Astrocyte of the spinal cord (primary cell): ENCODE data around the gene COL4A4.
"Not testable (repeated sequence)": the region's sequence is repeated elsewhere in the genome, so short reads cannot be mapped to it uniquely, and the experiment has no call there.

ENCODE experiments used
- DNase-seq: peaks from one replicate; pipeline ENCODE4 v3.0.0; 2011; ENCODE audit warnings: low read depth, low spot score
- H3K4me3 ChIP-seq: 2 replicates; pipeline ENCODE4 v1.5.1; 2011; ENCODE audit warnings: low read depth, mild to moderate bottlenecking, low read length, moderate library complexity
- CTCF ChIP-seq: IDR thresholded peaks from 2 replicates; pipeline ENCODE4 v1.5.1; 2012; ENCODE audit warnings: low read depth, mild to moderate bottlenecking, low read length, inconsistent platforms
- in situ Hi-C: cut with HindIII; loops from 2 replicates; pipeline ENCODE4 v1.10.0; 2017; ENCODE audit warnings: low sequenced_read_pairs

COL4A4 gene

GRCh38 chr2:227082286-227082685, 81.7 kb downstream of the COL4A4 start:
- no peak for TF ChIP-seq CTCF
- in situ Hi-C loops: no loop called here
- no peak overlapping the region for H3K4me3 ChIP-seq
- no peak for DNase-seq

GRCh38 chr2:227079726-227080125, 84.3 kb downstream of the COL4A4 start:
- in situ Hi-C loops: no loop called here
- no peak for TF ChIP-seq CTCF
- no peak overlapping the region for H3K4me3 ChIP-seq
- no peak for DNase-seq

- DNase-seq, in situ Hi-C loops, H3K4me3 ChIP-seq: not testable (repeated sequence)
Measured at GRCh38 chr2:227065065-227065464, 98.9 kb downstream of the COL4A4 start.

- in situ Hi-C loops: no loop called here
- no peak for TF ChIP-seq CTCF
- H3K4me3 ChIP-seq: no peak overlapping the region
- no peak for DNase-seq
Measured at GRCh38 chr2:227058888-227059399, 105.1 kb downstream of the COL4A4 start.

- no peak for TF ChIP-seq CTCF
- in situ Hi-C loops: no loop called here
- no peak for DNase-seq
- no peak overlapping the region for H3K4me3 ChIP-seq
Measured at GRCh38 chr2:227057743-227058447, 106.1 kb downstream of the COL4A4 start.

- no peak overlapping the region for H3K4me3 ChIP-seq
- TF ChIP-seq CTCF: no peak
- no peak for DNase-seq
- in situ Hi-C loops: no loop called here
Measured at GRCh38 chr2:227057060-227057459, 106.9 kb downstream of the COL4A4 start.

GRCh38 chr2:227054006-227054405, 110.0 kb downstream of the COL4A4 start:
- in situ Hi-C loops: no loop called here
- no peak for TF ChIP-seq CTCF

More at GRCh38 chr2:227054006-227054405, 110.0 kb downstream of the COL4A4 start:
- H3K4me3 ChIP-seq: no peak overlapping the region
- DNase-seq: no peak
